WTC11 (cell line): ENCODE data around the gene TACC2. TPM values are rescaled to one million over a fixed set of nuclear protein-coding genes. Genes with fewer than 3 reads are reported as not detected.
A peak's percentile ranks its signal among the peaks of the same experiment; 100 is the strongest.

Experiments
- ATAC-seq: fragments of 200-7000 bp; cut with Tn5 transposase; 2 replicates; pipeline ENCODE4 v1.10.0; 2021; ENCODE audit warnings: mild to moderate bottlenecking, moderate library complexity
- CTCF ChIA-PET: fragments of 300-600 bp; sonication (Branson Sonifier 250); formaldehyde crosslinking; loops from one replicate; lab custom pipeline; 2021; ENCODE audit warnings: antibody characterized with exemption; lab: Charles Lee
- POLR2A ChIA-PET: fragments of 350-600 bp; sonication (Branson Sonifier 250); formaldehyde crosslinking; loops from one replicate; lab custom pipeline; 2021; ENCODE audit warnings: antibody characterized with exemption; lab: Charles Lee
- DNase-seq: peaks from one replicate; pipeline ENCODE4 v3.0.0; 2021; ENCODE audit warnings: low spot score
- H3K27ac Mint-ChIP-seq: 2 replicates; pipeline ENCODE4 v1.8.0; 2021; ENCODE audit warnings: mixed read lengths
- H3K27me3 Mint-ChIP-seq: 2 replicates; pipeline ENCODE4 v1.8.0; 2021; ENCODE audit warnings: low read depth, mild to moderate bottlenecking, moderate library complexity, mixed read lengths
- H3K36me3 Mint-ChIP-seq: 2 replicates; pipeline ENCODE4 v1.8.0; 2021; ENCODE audit warnings: mixed read lengths
- H3K4me1 Mint-ChIP-seq: 2 replicates; pipeline ENCODE4 v1.8.0; 2022; ENCODE audit warnings: mixed read lengths
- H3K4me3 Mint-ChIP-seq: 2 replicates; pipeline ENCODE4 v1.8.0; 2021; ENCODE audit warnings: mild to moderate bottlenecking, moderate library complexity, mixed read lengths
- H3K9me3 Mint-ChIP-seq: 2 replicates; pipeline ENCODE4 v1.8.0; 2021; ENCODE audit warnings: mixed read lengths
- ATF2 ChIP-seq: sonication (generic); formaldehyde crosslinking; IDR thresholded peaks from 2 replicates; pipeline ENCODE4 v1.8.1; 2022; ENCODE audit warnings: low read depth, missing genetic modification reagents, borderline replicate concordance
- CDX4 ChIP-seq: fragments of 250-450 bp; sonication (Bioruptor Pico); IDR thresholded peaks from 2 replicates; pipeline ENCODE4 v1.9.0; 2021; ENCODE audit warnings: moderate library complexity, mild to moderate bottlenecking, inconsistent platforms, borderline replicate concordance
- CTCF ChIP-seq: fragments of 200-600 bp; IDR thresholded peaks from 2 replicates; pipeline ENCODE4 v1.8.0; 2022; ENCODE audit warnings: antibody characterized with exemption
- ETV6 ChIP-seq: sonication (generic); formaldehyde crosslinking; IDR thresholded peaks from 2 replicates; pipeline ENCODE4 v1.8.1; 2022; ENCODE audit warnings: mild to moderate bottlenecking, missing genetic modification reagents
- FOXP4 ChIP-seq: sonication (generic); formaldehyde crosslinking; IDR thresholded peaks from 2 replicates; pipeline ENCODE4 v1.8.0; 2022; ENCODE audit warnings: mild to moderate bottlenecking, missing genetic modification reagents
- HMGA2 ChIP-seq: fragments of 250-450 bp; sonication (Bioruptor Pico); IDR thresholded peaks from 2 replicates; pipeline ENCODE4 v1.4.0; 2021; ENCODE audit warnings: mild to moderate bottlenecking, moderate library complexity
- MAX ChIP-seq: sonication (generic); formaldehyde crosslinking; IDR thresholded peaks from 2 replicates; pipeline ENCODE4 v1.8.0; 2022; ENCODE audit warnings: mild to moderate bottlenecking, missing genetic modification reagents
- MLX ChIP-seq: sonication (generic); formaldehyde crosslinking; IDR thresholded peaks from 2 replicates; pipeline ENCODE4 v1.8.1; 2023; ENCODE audit warnings: mild to moderate bottlenecking, missing genetic modification reagents, moderate library complexity
- NFYB ChIP-seq: sonication (generic); formaldehyde crosslinking; conservative IDR thresholded peaks from 2 replicates; pipeline ENCODE4 v1.8.0; 2022; ENCODE audit warnings: low read depth, missing genetic modification reagents
- NR3C1 ChIP-seq: sonication (generic); formaldehyde crosslinking; conservative IDR thresholded peaks from 2 replicates; pipeline ENCODE4 v1.8.1; 2023; ENCODE audit warnings: low read depth, mild to moderate bottlenecking, missing genetic modification reagents
- TEAD4 ChIP-seq: sonication (generic); formaldehyde crosslinking; IDR thresholded peaks from 2 replicates; pipeline ENCODE4 v1.8.0; 2022; ENCODE audit warnings: mild to moderate bottlenecking, missing genetic modification reagents
- ZMAT4 ChIP-seq: fragments of 250-450 bp; sonication (Bioruptor Pico); IDR thresholded peaks from 2 replicates; pipeline ENCODE4 v1.9.0; 2021; ENCODE audit warnings: mild to moderate bottlenecking
- ZNF281 ChIP-seq: sonication (generic); formaldehyde crosslinking; IDR thresholded peaks from 2 replicates; pipeline ENCODE4 v1.8.0; 2023; ENCODE audit warnings: mild to moderate bottlenecking, missing genetic modification reagents
- ZNF532 ChIP-seq: fragments of 250-450 bp; sonication (Bioruptor Pico); IDR thresholded peaks from 2 replicates; pipeline ENCODE4 v1.9.0; 2021; ENCODE audit warnings: mild to moderate bottlenecking, borderline replicate concordance
- total RNA-seq: library from RNA; stranded (reverse); gene quantifications from 3 replicates; pipeline ENCODE4 v1.2.3, GENCODE V29; 2021

The TACC2 gene
- total RNA-seq, 1 experiment from 2014 or later: 28.9 TPM

GRCh38 chr10:122044045-122044661 lies 55.2 kb downstream of the TACC2 start:
- no peak overlapping the region; the same call in 1 of the 2 replicates for H3K4me3 Mint-ChIP-seq
- peaks cover 28% of the 10 kb centered on the region for H3K4me1 Mint-ChIP-seq
- DNase-seq (no peak), ATAC-seq (peak; percentile 69)
- ChIA-PET POLR2A (interaction anchor here (0.6 kb wide), 2 partner anchors 19 to 224 kb away, joined by 3 to 4 read pairs; no protein-coding TSS in a partner anchor), CTCF (interaction anchor here (0.7 to 1.3 kb wide), 2 partner anchors 68 to 142 kb away, joined by 4 to 6 read pairs; no protein-coding TSS in a partner anchor)
- no peaks in the 10 kb centered on the region for H3K36me3 Mint-ChIP-seq
- peak overlapping the region; percentile 73; the same call in 1 of the 2 replicates for H3K27ac Mint-ChIP-seq
- H3K27me3 Mint-ChIP-seq: no peaks in the 10 kb centered on the region
- no peaks in the 10 kb centered on the region for H3K9me3 Mint-ChIP-seq
- TF ChIP-seq NR3C1: no peak
- peak; percentile 39; the same call in 1 of the 2 replicates for TF ChIP-seq MAX
- peak; percentile 26; the same call in 1 of the 2 replicates for TF ChIP-seq ETV6 (CRISPR knock-in tag)

- peak; percentile 54 for ATAC-seq
- H3K9me3 Mint-ChIP-seq: no peaks in the 10 kb centered on the region
- TF ChIP-seq NFYB (no peak), TEAD4 (CRISPR knock-in tag) (no peak), ATF2 (CRISPR knock-in tag) (no peak), NR3C1 (no peak), CDX4 (CRISPR knock-in tag) (no peak), ZNF281 (CRISPR knock-in tag) (no peak)
- TF ChIP-seq, all 79 proteins: peak for 0
- H3K4me3 Mint-ChIP-seq: no peak overlapping the region
- ChIA-PET CTCF (interaction anchor here (0.7 to 1.3 kb wide), 3 partner anchors 11 to 141 kb away, joined by 3 to 6 read pairs (median 4); no protein-coding TSS in a partner anchor), POLR2A (interaction anchor here (0.6 kb wide), 2 partner anchors 18 to 224 kb away, joined by 3 to 4 read pairs; no protein-coding TSS in a partner anchor)
- no peak for DNase-seq
- no peaks in the 10 kb centered on the region for H3K36me3 Mint-ChIP-seq
- H3K27me3 Mint-ChIP-seq: no peaks in the 10 kb centered on the region
- peak overlapping the region; percentile 73 for H3K27ac Mint-ChIP-seq
- peaks cover 28% of the 10 kb centered on the region for H3K4me1 Mint-ChIP-seq
Measured at GRCh38 chr10:122044713-122045112, 55.8 kb downstream of the TACC2 start.

- H3K4me3 Mint-ChIP-seq: no peak overlapping the region
- H3K9me3 Mint-ChIP-seq: no peaks in the 10 kb centered on the region
- CTCF ChIA-PET: interaction anchor here (1.2 to 1.3 kb wide), 2 partner anchors 10 to 70 kb away, joined by 3 to 4 read pairs; no protein-coding TSS in a partner anchor
- H3K27ac Mint-ChIP-seq: no peak overlapping the region
- no peak for DNase-seq
- POLR2A ChIA-PET: interaction anchor here (0.6 kb wide), 1 partner anchor 223 kb away, joined by 4 read pairs; no protein-coding TSS in a partner anchor
- H3K36me3 Mint-ChIP-seq: no peaks in the 10 kb centered on the region
- peaks cover 28% of the 10 kb centered on the region for H3K4me1 Mint-ChIP-seq
- ATAC-seq: no peak
- no peaks in the 10 kb centered on the region for H3K27me3 Mint-ChIP-seq
- no peak for TF ChIP-seq ZMAT4
- no peak for TF ChIP-seq MLX
- no peak for TF ChIP-seq HMGA2
- no peak for TF ChIP-seq FOXP4 (CRISPR knock-in tag)
- TF ChIP-seq CTCF: no peak
- no peak for TF ChIP-seq ETV6 (CRISPR knock-in tag)
- no peak for TF ChIP-seq ZNF532 (CRISPR knock-in tag)
Measured at GRCh38 chr10:122045212-122045611, 56.2 kb downstream of the TACC2 start.
